ENCODE measurements around the gene PNMA6E. TPM values are rescaled to one million over a fixed set of nuclear protein-coding genes. Genes with fewer than 3 reads are reported as not detected.

Gene PNMA6E
- polyA plus RNA-seq, 4 donors = not detected

DNA sequence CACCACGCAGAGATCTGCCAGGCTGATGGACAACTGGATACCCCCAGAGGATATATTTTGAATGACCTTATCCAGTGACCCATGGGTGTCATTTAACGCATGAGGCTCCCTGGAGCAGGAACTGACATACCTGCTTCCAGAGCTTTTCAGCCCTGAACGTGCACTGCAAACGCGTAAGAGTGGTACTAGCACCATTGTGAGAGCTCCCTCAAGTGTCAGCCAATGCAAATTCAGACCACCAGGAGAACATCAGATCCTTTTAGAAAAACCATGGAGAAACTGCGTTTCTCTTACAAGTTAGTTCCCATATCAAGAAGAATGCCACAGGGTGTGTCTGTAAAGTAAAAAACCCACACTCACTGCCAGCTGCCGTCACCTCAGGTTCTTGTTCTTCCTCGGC lies 37.4 kb upstream of the PNMA6E start:
- peak in 1 of 4 donors; percentile 18 for DNase-seq (ENCODE audit: low read depth in 4 of 4, low spot score in 2 of 4)

DNA sequence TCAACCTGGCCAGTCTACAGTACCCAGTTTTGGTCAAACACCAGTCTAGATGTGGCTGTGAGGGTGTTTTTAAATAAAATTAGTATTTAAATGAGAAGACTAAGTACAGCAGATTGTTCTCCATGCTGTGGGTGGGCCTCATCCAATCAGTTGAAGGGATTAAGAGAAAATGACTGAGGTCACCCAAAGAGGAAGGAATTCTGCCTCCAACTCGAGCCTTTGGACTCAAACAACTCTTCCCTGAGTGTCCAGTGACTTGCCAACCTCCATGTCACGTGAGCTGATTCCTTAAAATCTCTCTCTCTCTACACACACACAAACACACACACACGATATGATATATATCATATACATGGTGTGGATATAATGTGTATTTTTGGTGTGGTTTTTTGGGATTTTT lies 34.7 kb upstream of the PNMA6E start:
- DNase-seq (ENCODE audit: low read depth in 4 of 4, low spot score in 2 of 4) = no peak

DNA sequence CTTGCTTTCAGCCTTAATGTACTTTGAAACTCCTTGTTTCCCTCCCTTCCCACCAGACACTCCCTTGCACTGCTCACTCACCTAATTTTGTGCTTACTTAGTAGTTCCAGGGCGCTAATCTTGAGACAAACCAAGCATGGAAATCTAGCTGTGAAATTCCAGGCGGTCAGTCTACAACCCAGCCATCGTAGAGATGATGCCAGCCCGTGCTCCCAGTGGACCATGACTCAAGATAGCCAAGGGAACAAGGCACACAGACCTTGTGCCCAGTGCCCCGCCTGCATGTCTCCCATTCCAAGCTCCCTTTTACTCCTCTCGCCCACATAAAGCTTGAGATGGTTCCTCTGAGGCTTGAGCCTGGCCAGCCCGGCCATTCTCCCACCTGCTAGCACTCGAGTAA lies 33.7 kb upstream of the PNMA6E start:
- no peak for DNase-seq (ENCODE audit: low read depth in 4 of 4, low spot score in 2 of 4)

DNA sequence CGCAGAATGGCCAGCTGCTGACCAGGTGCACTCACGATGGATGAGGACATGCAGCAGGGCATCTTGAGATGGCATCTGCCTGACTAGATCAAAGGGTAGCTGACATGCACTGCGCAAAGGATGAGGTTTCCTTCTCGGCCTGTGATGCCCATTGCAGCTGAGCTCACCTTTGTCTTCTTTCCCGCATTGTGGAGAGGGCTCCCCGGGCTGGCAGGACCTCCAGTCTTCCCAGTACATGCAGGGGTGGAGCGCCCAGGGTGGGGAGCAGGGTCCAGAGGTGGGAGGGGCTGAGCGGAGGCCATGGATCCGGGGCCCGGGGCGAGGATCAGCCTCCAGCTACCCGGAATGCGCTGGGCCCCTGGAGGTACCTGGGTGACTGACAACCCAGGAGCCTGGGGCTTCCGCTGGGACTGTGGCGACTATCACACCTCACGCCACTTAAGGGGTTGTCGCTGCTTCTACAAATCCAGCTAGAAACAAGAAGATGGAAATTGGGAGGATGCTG lies 32.7 kb upstream of the PNMA6E start:
- DNase-seq (ENCODE audit: low read depth in 4 of 4, low spot score in 2 of 4) = no peak

DNA sequence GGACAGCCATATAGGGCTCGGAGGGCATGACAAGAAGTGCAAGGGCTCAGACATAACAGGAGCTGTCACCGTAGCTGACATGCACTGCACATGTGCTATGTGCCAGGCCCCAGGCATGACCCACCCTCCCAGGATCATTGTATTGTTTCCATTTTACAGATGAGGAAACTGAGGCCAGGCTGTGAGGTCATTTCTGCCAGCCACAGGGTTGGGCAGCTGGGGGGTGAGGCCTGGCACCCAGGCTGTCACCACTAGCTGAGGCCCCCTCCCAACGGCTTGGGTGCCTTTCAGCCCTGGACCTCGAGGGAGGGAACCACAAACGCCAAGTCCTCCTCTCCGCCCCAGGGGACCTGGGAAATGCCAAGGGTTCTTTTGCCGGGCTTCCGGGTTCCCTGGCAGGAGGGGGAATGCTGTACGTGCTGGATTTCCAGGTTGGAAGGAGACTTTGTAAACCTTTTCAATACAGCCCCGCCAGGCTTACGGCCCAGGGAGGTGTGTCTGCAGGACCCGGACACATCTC lies 32.1 kb upstream of the PNMA6E start:
- DNase-seq (ENCODE audit: low read depth in 4 of 4, low spot score in 2 of 4) = no peak

DNA sequence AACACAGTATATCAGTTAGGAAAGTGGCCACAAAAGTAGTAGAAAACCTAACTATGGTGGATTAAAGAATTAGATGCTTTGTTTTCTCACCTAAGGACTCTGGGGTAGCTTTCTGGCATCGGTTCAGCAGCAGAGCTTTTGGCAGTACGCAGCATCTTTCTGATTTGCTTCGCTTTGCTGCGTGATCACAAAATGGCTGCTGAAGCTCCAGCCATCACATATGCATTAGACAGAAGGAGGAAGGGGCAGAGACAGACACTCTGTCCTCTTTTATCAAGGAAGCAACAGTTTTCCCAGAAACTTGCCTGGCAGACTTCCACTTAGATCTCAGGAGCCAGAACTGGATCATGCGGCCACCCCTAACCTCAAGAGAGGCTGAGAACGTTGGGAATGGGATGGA lies 29.6 kb upstream of the PNMA6E start:
- DNase-seq (ENCODE audit: low read depth in 4 of 4, low spot score in 2 of 4) = no peak

DNA sequence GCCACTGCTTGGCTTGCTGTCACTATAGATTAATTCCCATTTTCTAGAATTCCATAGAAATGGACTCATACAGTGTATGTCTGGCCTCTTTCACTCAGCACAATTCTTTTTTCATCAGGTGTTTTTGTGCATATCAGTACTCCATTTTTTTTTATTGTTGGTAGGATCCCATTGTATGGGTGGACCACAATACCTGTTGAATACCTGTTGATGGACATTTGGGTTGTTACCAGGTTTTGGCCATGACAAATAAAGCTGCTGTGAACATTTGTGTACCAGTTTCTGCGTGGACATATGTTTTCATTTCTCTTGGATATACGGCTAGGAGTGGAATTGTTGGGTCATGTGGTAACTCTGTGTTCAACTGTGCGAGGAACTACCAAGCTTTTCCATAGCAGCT lies 25.1 kb upstream of the PNMA6E start:
- no peak for DNase-seq (ENCODE audit: low read depth in 4 of 4, low spot score in 2 of 4)

DNA sequence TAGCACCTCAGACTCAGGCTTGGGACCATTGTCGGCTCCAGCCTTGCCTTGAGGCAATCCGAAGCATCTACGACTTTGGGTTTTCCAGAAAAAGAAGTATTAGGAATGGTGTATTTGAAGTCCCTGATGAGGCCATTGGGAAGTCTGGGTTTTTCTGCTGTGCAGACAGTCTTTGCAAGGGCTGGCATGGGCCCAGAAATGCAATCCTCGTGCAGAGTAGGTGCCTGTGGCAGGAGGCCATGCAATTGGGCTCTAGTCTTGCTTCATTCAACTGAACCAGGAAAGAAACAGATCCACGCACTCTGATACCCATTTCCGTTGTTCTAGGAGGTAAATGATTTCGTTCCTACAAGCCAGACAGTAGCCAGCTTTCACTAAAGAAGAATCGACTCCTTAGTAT lies 22.5 kb upstream of the PNMA6E start:
- no peak for DNase-seq (ENCODE audit: low read depth in 4 of 4, low spot score in 2 of 4)

DNA sequence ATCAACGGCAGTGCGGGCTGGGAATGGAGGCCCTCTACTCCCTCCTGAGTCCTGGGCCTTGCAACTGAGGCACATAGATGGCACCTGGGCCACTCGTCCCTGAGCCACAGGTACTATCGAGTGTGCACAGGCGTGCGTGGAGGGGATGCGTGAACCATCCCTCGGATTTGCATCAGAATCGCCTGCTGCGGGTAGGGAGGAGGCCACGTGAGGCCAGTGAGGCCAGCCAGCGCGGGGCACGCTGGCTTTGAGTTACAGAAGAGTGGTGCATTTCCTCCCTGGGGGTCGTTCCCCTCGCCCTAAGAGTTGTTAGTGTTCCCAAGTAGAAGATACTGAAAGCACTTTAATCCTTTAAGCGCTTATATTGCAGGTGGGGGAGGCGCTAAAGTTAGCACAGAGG lies 20.7 kb upstream of the PNMA6E start:
- no peak for DNase-seq (ENCODE audit: low read depth in 4 of 4, low spot score in 2 of 4)

DNA sequence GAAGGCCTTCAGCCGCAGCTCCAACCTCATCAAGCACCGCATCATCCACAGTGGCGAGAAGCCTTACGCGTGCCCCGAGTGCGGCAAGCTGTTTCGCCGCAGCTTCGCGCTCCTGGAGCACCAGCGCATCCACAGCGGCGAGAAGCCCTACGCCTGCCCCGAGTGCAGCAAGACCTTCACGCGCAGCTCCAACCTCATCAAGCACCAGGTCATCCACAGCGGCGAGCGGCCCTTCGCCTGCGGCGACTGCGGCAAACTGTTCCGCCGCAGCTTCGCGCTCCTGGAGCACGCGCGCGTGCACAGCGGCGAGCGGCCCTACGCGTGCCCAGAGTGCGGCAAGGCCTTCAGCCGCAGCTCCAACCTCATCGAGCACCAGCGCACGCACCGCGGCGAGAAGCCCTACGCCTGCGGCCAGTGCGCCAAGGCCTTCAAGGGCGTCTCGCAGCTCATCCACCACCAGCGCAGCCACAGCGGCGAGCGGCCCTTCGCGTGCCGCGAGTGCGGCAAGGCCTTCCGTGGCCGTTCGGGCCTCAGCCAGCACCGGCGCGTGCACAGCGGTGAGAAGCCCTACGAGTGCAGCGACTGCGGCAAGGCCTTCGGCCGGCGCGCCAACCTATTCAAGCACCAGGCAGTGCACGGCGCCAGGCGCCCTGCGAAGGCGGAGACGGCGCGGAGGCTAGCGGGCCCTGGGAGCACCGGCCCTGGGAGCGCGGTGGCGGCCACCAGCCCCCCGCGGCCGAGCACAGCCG lies 19.9 kb upstream of the PNMA6E start:
- DNase-seq (ENCODE audit: low read depth in 4 of 4, low spot score in 2 of 4) = no peak

DNA sequence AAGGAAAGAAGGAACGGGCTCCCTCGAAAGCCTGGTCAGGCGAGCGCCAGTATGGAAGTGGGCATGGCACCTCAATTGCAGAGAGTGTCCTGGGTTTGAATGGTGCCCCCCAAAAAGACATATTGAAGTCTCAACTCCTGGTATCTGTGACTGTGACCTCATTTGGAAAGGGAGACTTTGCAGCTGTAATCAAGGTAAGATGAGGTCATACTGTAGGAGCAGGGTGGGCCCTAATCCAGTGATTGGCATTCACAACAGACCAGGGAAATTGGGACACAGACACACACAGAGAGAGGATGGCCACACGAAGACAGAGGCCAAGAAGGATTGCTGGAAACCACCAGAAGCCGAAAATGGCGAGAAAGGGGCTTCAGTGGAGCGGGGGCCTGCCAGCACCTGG lies 16.5 kb upstream of the PNMA6E start:
- DNase-seq (ENCODE audit: low read depth in 4 of 4, low spot score in 2 of 4) = no peak

DNA sequence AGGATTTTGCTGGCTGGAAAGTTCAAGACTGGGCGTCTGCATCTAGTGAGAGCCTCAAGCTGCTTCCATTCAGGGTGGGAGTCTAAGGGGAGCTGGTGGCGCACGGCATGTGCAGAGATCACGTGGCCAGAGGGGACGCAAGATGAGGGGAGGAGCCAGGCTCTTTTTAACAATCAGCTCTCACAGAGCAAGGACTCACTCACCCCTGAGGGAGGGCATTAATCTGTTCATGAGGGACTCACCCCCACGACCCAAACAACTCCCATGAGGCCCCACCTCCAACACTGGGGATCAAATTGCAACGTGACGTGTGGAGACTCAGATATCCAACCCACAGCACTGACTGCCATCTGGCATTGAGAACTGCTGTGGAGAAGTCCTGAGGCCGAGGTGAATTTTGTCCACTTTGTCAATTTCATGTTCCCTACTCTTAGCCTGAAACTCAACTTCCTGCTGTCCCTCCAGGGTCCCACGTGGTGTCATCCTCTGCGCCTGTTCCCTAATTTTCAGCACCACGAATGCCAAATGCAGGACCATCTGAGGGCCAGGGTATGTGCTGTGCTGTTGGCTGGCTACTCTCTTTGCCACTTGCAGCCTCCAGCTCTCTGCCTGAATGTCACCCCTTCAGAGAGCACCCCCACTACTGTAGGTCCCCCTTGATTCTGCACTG lies 15.8 kb upstream of the PNMA6E start:
- DNase-seq (ENCODE audit: low read depth in 4 of 4, low spot score in 2 of 4) = no peak

DNA sequence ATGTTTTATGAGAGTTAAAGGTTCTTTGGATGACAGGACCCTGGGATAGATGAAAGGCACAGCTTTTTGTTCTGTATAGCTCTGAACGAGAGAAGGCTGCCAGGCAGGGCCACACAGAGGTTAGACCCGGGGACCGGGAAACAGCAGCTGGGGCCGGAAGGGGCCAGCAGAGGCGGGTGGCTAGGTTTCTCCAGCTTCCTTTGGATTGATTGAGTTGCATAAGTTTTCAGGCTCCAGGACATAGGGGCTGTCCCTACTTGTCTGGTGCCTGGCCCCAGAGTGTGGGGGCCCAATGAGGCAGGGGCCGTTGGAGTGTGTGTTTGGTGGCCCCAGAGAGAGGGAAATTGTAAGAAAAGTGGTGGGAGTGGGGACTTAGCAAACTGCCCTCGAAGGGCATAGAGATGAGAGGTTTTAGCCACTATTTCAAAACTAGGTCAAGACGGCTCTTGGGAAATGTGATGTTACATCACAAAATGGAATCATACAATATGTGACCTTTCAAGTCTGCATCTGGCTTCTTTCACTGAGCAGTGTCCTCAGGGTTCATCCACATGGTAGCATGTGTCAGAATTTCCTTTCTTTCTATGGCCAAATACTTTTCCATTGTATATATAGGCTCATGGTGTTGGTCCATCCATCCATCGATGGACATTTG lies 13.8 kb upstream of the PNMA6E start:
- DNase-seq (ENCODE audit: low read depth in 4 of 4, low spot score in 2 of 4) = no peak

DNA sequence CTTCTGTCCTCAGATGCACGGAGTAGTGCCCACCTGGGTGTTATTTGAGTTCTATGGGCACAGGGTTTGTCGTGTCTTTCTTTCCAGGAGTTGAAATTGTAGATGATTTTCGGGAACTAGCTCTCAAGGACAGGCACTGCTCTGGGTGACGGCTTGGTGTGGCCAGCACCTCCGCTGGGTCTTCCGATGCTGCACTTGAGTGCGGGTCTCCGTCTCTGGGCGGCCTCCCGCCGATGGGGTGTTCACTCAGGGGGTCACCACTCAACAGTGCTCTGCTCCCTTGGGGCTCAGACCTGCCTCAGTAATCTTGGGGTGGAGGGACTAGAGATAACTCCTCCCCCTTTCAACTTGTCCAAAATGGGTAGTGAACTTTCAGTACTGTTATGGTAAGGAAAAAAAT lies 12.6 kb upstream of the PNMA6E start:
- DNase-seq (ENCODE audit: low read depth in 4 of 4, low spot score in 2 of 4) = no peak

DNA sequence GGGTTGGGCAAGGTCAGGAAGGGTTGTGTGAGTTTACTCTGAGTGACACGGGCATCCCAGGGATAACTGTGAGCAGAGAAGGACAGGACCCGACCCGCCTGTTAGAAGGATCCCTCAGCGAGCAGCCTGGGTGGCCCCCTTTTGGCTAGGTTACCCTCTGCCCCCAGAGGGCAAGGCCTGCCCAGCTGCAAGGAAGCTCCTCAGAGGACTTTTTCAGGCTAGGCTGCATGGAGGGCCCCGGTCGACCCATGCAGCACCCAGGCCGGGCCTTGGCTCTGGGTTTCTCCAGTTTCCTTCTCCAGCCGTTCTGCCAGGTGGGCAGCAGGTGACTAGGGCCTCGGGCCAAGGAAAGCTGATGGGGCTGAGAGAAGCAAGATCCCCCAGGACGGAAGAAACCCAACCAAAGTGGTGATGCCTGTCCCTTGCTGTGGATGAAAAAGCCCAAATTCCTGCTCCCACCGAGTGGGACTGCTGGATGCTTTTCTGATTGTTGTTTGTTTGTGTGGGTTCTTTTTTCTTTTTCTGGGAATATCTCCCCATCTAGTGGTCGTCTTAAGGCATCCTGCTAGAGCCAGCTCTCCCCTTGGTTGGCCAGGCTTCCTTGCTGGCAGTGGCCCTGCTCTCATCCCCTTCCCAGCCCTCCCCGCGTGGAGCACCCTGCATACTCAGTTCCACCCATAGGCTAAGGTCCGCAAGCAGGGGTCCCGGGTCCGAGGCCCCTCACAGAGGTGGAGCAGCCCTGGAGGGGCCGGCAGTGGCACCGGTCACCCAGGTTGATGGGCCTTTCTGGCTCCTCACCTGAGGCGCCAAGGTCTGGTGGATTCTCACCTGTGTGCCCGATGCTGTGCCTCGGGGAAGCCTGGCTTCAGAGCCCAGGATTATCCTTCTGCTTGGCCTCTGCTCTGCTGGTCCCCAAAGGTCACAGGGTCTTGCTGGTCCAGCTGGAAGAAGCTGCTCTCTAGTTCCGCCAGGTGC lies 11.9 kb upstream of the PNMA6E start:
- no peak for DNase-seq (ENCODE audit: low read depth in 4 of 4, low spot score in 2 of 4)

DNA sequence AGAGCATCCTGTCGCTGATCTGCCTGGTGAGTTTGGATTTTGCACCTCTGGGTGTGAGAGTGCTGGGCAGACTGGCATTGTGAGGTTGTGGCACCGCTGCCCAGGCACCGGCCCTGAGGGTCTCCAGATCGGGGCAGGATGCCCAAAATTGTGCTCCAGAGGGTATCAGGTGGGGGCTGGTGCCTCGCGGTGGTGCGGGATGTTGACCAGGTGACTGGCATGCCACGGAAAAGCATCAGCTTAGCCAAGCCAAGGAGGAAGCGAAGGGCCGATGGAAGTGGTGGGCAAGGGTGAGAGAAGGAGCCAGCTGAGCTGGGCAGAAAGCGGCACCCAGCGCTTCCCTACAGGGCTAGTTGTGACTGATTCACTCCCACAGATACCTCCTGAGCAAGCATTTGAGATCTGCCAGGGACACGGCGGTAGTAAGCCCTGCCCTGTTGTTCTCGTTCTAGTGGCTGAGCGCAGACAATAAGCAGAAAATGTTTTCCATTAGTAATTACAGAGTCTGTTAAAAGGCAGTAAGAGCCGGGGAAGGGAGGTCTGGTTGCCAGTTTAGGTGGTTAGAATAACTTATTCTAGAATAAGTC lies 10.9 kb upstream of the PNMA6E start:
- DNase-seq (ENCODE audit: low read depth in 4 of 4, low spot score in 2 of 4) = no peak

DNA sequence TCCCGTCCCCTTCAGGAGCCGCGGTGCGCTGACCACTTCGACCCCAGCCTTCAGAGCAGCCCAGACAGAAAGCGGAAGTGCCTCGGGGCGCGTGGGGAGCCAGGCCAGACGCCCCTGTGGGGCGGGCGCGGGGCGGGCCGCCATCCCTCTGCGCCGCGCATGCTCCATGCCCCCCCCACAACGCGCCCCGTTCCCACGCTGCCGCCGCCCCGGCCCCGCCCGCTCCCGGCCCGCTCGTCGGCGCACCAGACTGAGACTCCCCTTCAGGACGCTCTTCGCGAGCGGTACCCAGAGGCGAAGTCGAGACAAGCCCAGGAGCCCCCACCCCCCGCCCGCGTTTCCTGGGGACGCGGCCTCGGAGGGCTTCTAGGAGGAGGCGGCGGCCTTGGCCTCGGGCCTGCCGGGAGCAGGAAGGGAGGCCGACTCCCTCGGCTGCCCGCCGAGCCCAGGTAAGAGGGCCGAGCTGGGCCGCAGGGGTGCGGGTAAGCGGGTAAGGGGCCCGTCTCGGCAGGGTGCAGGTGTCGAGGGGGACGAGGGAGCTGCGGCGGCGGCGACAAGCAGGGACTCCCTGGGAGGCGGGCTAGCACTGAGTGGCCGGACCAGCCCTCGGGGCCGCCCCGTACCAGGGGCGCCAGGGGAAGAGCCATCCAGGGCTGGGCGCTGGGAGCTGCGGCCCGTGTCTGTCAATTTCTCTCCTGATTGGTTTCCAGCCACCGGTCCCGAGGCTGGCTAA lies 10.3 kb upstream of the PNMA6E start, which contains the start of gene ZFP92:
TSS of gene ZFP92 (plus strand) at position 218 of the 733 bp plus-strand sequence. CDS start 6,851 bp downstream, outside the sequence.
- no peak for DNase-seq (ENCODE audit: low read depth in 4 of 4, low spot score in 2 of 4)

DNA sequence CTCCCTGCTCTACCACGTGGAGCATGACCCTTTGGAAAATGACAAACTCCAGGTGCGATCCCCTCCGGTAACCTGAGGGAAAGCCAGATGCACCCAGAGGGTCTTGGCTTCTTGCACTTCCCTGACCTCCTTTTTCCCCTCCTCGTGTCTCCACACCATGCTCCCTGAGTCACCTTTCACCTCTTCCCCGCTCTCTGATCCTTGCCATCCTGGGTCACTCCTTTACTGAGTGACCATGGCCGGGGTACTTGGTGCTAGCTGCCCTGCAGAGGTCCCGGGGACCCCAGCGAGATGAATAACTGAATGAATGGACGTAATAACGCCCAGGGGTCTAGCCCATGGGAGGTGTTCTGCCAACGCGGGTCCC lies 9.7 kb upstream of the PNMA6E start:
- no peak for DNase-seq (ENCODE audit: low read depth in 4 of 4, low spot score in 2 of 4)

DNA sequence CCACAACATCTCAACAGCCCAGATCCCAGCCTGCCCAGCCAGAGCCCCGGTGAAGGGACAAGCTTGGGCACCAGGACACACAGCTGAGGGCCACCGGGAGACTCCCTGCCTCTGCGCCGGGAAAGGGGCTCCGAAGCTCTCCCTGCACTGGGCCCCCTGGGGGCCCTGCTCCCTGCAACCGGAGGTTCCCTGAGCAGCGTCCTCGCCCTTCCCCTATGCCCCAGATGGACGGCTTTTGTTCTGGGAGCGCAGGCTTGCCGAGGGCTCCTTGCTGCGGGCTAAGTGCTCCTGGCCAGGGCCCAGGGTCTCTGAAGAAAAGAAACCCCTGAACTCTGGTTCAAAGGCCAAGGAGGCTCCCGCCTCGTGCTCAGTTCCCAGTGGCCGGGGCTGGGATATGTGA lies 9.2 kb upstream of the PNMA6E start:
- no peak for DNase-seq (ENCODE audit: low read depth in 4 of 4, low spot score in 2 of 4)

Measured in left renal cortex interstitium (tissue), 4 donors.